HepG2 (cell line): ENCODE results near the gene ZNF48. TPM values are rescaled to one million over a fixed set of nuclear protein-coding genes. Genes with fewer than 3 reads are reported as not detected.

Experiments used
- ADNP ChIP-seq: sonication (generic); formaldehyde crosslinking; IDR thresholded peaks from 2 replicates; pipeline ENCODE4 v1.4.0; 2020; ENCODE audit warnings: missing genetic modification reagents
- AHDC1 ChIP-seq: sonication (generic); formaldehyde crosslinking; IDR thresholded peaks from 2 replicates; pipeline ENCODE4 v1.5.1; 2020; ENCODE audit warnings: mild to moderate bottlenecking, missing genetic modification reagents, borderline replicate concordance
- ARID2 ChIP-seq: sonication (generic); formaldehyde crosslinking; IDR thresholded peaks from 2 replicates; pipeline ENCODE4 v1.8.1; 2022; ENCODE audit warnings: mild to moderate bottlenecking, missing genetic modification reagents, borderline replicate concordance
- ARID4A ChIP-seq: sonication (generic); formaldehyde crosslinking; IDR thresholded peaks from 2 replicates; pipeline ENCODE4 v1.5.0; 2020; ENCODE audit warnings: mild to moderate bottlenecking, missing genetic modification reagents, borderline replicate concordance
- IRF2 ChIP-seq: IDR thresholded peaks from 2 replicates; pipeline ENCODE4 v1.6.1; 2018; ENCODE audit warnings: missing genetic modification reagents, missing compliant biosample characterization
- KLF15 ChIP-seq: sonication (generic); formaldehyde crosslinking; IDR thresholded peaks from 2 replicates; pipeline ENCODE4 v1.8.1; 2023; ENCODE audit warnings: borderline replicate concordance, mild to moderate bottlenecking, inconsistent platforms, missing genetic modification reagents, mixed read lengths
- POLR2AphosphoS2 ChIP-seq: IDR thresholded peaks from 2 replicates; pipeline ENCODE4 v1.6.1; 2011; ENCODE audit warnings: low read depth, low read length, improper control_type of control experiment
- RFXANK ChIP-seq: IDR thresholded peaks from 2 replicates; pipeline ENCODE4 v1.6.1; 2016
- SKIL ChIP-seq: sonication (generic); formaldehyde crosslinking; IDR thresholded peaks from 2 replicates; pipeline ENCODE4 v1.8.0; 2022; ENCODE audit warnings: missing genetic modification reagents, mild to moderate bottlenecking, moderate library complexity, borderline replicate concordance
- ZFP91 ChIP-seq: sonication (generic); formaldehyde crosslinking; IDR thresholded peaks from 2 replicates; pipeline ENCODE4 v1.9.0; 2022; ENCODE audit warnings: missing genetic modification reagents, mild to moderate bottlenecking, borderline replicate concordance
- ZNF570 ChIP-seq: sonication (generic); formaldehyde crosslinking; IDR thresholded peaks from 2 replicates; pipeline ENCODE4 v1.4.0; 2020; ENCODE audit warnings: mild to moderate bottlenecking, missing genetic modification reagents, borderline replicate concordance
- ZNF678 ChIP-seq: sonication (generic); formaldehyde crosslinking; IDR thresholded peaks from 2 replicates; pipeline ENCODE4 v1.4.0; 2020; ENCODE audit warnings: mild to moderate bottlenecking, missing genetic modification reagents
- ZNF790 ChIP-seq: sonication (generic); formaldehyde crosslinking; IDR thresholded peaks from 2 replicates; pipeline ENCODE4 v1.8.0; 2022; ENCODE audit warnings: missing genetic modification reagents, mild to moderate bottlenecking, borderline replicate concordance
- polyA plus RNA-seq, 8 experiments: library from polyadenylated mRNA; depleted of rRNA in 3 of 8; stranded (reverse) in 7 of 8; unstranded in 1 of 8; fragments of >200 nt; fragmentation: Illumina TruSeq in 4 of 8; extraction: Trizol in 4 of 8; gene quantifications; 2 replicates each; pipeline versions ENCODE4 v1.2.1 to v1.2.3, GENCODE V29; 2011 to 2016; ENCODE audit warnings: low read depth in 4 of 8, missing spikeins in 1 of 8, mixed read lengths in 1 of 8; ENCODE audit not compliant: insufficient read depth in 1 of 8
- total RNA-seq, 5 experiments: library from RNA; depleted of rRNA; stranded (reverse); fragments of >200 nt; fragmentation: Illumina TruSeq; extraction: Trizol; gene quantifications; 2 replicates each; pipeline ENCODE4 v1.2.3, GENCODE V29; 2016; ENCODE audit warnings: low read depth in 1 of 5

ZNF48 gene
- total and polyA plus RNA-seq, 2 of the 13 experiments (the other 11 are each of a cell fraction or from before 2014, with no cell fraction given): 9.9 to 12.3 TPM

- TF ChIP-seq POLR2AphosphoS2 (peak; percentile 50; the same call in 1 of the 2 replicates), ZNF678 (CRISPR knock-in tag) (peak; percentile 31), ADNP (CRISPR knock-in tag) (peak; percentile 85), ARID2 (CRISPR knock-in tag) (no peak; the same call in 1 of the 2 replicates), SKIL (CRISPR knock-in tag) (no peak), ZNF570 (CRISPR knock-in tag) (peak; percentile 64; the same call in 1 of the 2 replicates), KLF15 (CRISPR knock-in tag) (no peak), ZNF790 (no peak; the same call in none of the 2 replicates), IRF2 (peak; percentile 77), AHDC1 (CRISPR knock-in tag) (peak; percentile 62; the same call in 1 of the 2 replicates), ARID4A (CRISPR knock-in tag) (peak; percentile 96), ZFP91 (CRISPR knock-in tag) (peak; percentile 99), RFXANK (no peak; the same call in 1 of the 2 replicates)
Observed at GRCh38 chr16:30355144-30355953, 39.9 kb upstream of the ZNF48 start, which contains the start of gene CD2BP2 (continued).
